ENCODE measurements around the gene LAMC1.
A peak's percentile ranks its signal among the peaks of the same experiment; 100 is the strongest.

The LAMC1 gene

DNA sequence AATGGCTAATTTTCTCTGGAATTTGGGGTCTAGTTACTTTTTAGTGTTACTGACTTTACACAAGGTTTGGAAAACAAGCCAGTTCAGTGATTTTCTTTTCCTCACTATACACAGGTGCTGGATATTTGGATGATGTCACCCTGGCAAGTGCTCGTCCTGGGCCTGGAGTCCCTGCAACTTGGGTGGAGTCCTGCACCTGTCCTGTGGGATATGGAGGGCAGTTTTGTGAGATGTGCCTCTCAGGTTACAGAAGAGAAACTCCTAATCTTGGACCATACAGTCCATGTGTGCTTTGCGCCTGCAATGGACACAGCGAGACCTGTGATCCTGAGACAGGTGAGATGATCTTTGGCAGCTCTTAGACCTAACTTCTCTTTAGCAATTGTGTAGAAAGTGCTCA is 98.4 kb downstream of the LAMC1 start:
- Histone ChIP-seq H3K79me2 (ENCODE audit: insufficient read depth, low read length) (no peaks in the 10 kb centered on the region), H3K27ac (ENCODE audit: low read depth, low read length) (no peak overlapping the region), H3K9me3 (ENCODE audit: insufficient read depth, low read length) (no peaks in the 10 kb centered on the region), H3K27me3 (ENCODE audit: low read length) (no peaks in the 10 kb centered on the region), H3F3A (ENCODE audit: insufficient read depth) (no peaks in the 10 kb centered on the region), H3K9ac (ENCODE audit: low read length) (no peak overlapping the region), H2AFZ (ENCODE audit: low read depth, low read length, severe bottlenecking) (no peak overlapping the region), H4K20me1 (ENCODE audit: low read depth, low read length) (no peaks in the 10 kb centered on the region), H3K4me2 (ENCODE audit: low read depth, low read length, poor library complexity, severe bottlenecking) (no peak overlapping the region), H3K36me3 (ENCODE audit: low read length) (peaks cover 8% of the 10 kb centered on the region; the same call in 1 of the 2 replicates), H3K4me3 (ENCODE audit: insufficient read depth, low read length, poor library complexity, severe bottlenecking) (no peak overlapping the region), H3K9me2 (replicated peaks; ENCODE audit: insufficient read depth, low read length) (no peaks in the 10 kb centered on the region)
- TF ChIP-seq, protein P1, sequence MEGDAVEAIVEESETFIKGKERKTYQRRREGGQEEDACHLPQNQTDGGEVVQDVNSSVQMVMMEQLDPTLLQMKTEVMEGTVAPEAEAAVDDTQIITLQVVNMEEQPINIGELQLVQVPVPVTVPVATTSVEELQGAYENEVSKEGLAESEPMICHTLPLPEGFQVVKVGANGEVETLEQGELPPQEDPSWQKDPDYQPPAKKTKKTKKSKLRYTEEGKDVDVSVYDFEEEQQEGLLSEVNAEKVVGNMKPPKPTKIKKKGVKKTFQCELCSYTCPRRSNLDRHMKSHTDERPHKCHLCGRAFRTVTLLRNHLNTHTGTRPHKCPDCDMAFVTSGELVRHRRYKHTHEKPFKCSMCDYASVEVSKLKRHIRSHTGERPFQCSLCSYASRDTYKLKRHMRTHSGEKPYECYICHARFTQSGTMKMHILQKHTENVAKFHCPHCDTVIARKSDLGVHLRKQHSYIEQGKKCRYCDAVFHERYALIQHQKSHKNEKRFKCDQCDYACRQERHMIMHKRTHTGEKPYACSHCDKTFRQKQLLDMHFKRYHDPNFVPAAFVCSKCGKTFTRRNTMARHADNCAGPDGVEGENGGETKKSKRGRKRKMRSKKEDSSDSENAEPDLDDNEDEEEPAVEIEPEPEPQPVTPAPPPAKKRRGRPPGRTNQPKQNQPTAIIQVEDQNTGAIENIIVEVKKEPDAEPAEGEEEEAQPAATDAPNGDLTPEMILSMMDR (IDR thresholded peaks at IDR 0.05; ENCODE audit: insufficient read depth, low read length, poor library complexity, severe bottlenecking): no peak
- TF ChIP-seq EZH2phosphoT487 (conservative IDR thresholded peaks at IDR 0.05; ENCODE audit: low read length): no peak

GRCh38 chr1:183124259-183124658 is 101.0 kb downstream of the LAMC1 start:
- no peaks in the 10 kb centered on the region for H4K20me1 ChIP-seq (ENCODE audit: low read depth, low read length)
- no peak overlapping the region for H2AFZ ChIP-seq (ENCODE audit: low read depth, low read length, severe bottlenecking)
- H3K9ac ChIP-seq (ENCODE audit: low read length): no peak overlapping the region
- H3K27ac ChIP-seq (ENCODE audit: low read depth, low read length): peak overlapping the region; percentile 16; the same call in 1 of the 2 replicates
- no peak overlapping the region for H3K4me2 ChIP-seq (ENCODE audit: low read depth, low read length, poor library complexity, severe bottlenecking)
- H3K4me3 ChIP-seq (ENCODE audit: insufficient read depth, low read length, poor library complexity, severe bottlenecking): no peak overlapping the region
- H3K36me3 ChIP-seq (ENCODE audit: low read length): 0 out of 2 replicates have a peak, but pooled peaks cover 2% of the 10 kb centered on the region
- no peaks in the 10 kb centered on the region for H3K27me3 ChIP-seq (ENCODE audit: low read length)
- no peaks in the 10 kb centered on the region for H3K9me3 ChIP-seq (ENCODE audit: insufficient read depth, low read length)
- H3K9me2 ChIP-seq (replicated peaks; ENCODE audit: insufficient read depth, low read length): no peaks in the 10 kb centered on the region
- no peak for TF ChIP-seq EZH2phosphoT487 (conservative IDR thresholded peaks at IDR 0.05; ENCODE audit: low read length)
- TF ChIP-seq, protein P1 (IDR thresholded peaks at IDR 0.05; ENCODE audit: insufficient read depth, low read length, poor library complexity, severe bottlenecking): no peak
- H3K79me2 ChIP-seq (ENCODE audit: insufficient read depth, low read length): no peaks in the 10 kb centered on the region
- H3F3A ChIP-seq (ENCODE audit: insufficient read depth): no peaks in the 10 kb centered on the region

DNA sequence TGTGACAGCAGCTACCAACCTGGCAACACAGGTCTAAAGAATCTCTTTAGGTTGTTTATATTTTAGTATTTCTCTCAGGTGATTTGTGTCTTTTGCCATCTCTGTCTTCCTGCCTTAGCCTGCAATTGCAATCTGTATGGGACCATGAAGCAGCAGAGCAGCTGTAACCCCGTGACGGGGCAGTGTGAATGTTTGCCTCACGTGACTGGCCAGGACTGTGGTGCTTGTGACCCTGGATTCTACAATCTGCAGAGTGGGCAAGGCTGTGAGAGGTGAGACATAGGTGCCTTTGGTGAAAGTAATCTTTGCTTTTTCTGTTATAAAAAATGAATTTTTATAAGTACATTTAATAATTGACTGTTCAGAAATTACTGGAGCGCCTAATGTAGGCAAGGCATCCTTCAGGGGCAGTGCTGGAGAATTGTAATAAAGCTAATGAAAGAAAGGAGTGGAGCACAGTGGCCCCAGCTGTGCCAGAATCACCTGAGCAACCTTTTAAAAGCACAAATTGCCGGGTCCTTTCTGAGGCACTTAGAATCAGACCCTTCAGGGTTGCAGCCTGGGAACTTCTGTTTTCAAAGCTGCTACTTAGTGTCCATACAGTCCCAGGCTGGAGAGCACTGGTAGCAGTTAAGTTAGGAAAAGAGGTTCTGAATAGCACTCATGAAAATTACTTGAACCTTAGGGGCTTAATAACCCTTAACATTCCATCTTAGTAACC is 102.2 kb downstream of the LAMC1 start:
- Histone ChIP-seq H3K9me2 (replicated peaks; ENCODE audit: insufficient read depth, low read length) (no peaks in the 10 kb centered on the region), H3F3A (ENCODE audit: insufficient read depth) (no peaks in the 10 kb centered on the region), H2AFZ (ENCODE audit: low read depth, low read length, severe bottlenecking) (no peak overlapping the region), H3K36me3 (ENCODE audit: low read length) (0 out of 2 replicates have a peak, but pooled peaks cover 7% of the 10 kb centered on the region), H3K4me3 (ENCODE audit: insufficient read depth, low read length, poor library complexity, severe bottlenecking) (no peak overlapping the region), H3K4me2 (ENCODE audit: low read depth, low read length, poor library complexity, severe bottlenecking) (no peak overlapping the region), H4K20me1 (ENCODE audit: low read depth, low read length) (no peaks in the 10 kb centered on the region), H3K9ac (ENCODE audit: low read length) (no peak overlapping the region), H3K9me3 (ENCODE audit: insufficient read depth, low read length) (no peaks in the 10 kb centered on the region), H3K27me3 (ENCODE audit: low read length) (no peaks in the 10 kb centered on the region), H3K27ac (ENCODE audit: low read depth, low read length) (no peak overlapping the region), H3K79me2 (ENCODE audit: insufficient read depth, low read length) (no peaks in the 10 kb centered on the region)
- TF ChIP-seq, protein P1 (IDR thresholded peaks at IDR 0.05; ENCODE audit: insufficient read depth, low read length, poor library complexity, severe bottlenecking): no peak
- TF ChIP-seq EZH2phosphoT487 (conservative IDR thresholded peaks at IDR 0.05; ENCODE audit: low read length): no peak
